HepG2 (cell line): ENCODE results near the gene VPS9D1.

Source experiments
- FOXK1 ChIP-seq: sonication (generic); formaldehyde crosslinking; IDR thresholded peaks from 2 replicates; pipeline ENCODE4 v1.4.0; 2020; ENCODE audit warnings: low read depth, missing genetic modification reagents, borderline replicate concordance
- MYNN ChIP-seq: sonication (generic); formaldehyde crosslinking; IDR thresholded peaks from 2 replicates; pipeline ENCODE4 v1.4.0; 2020; ENCODE audit warnings: mild to moderate bottlenecking, low read depth, missing genetic modification reagents
- POLR2A ChIP-seq, 2 experiments: IDR thresholded peaks; 2 replicates each; pipeline ENCODE4 v1.6.1; 2011; ENCODE audit warnings: low read depth in 2 of 2, low read length in 2 of 2, mild to moderate bottlenecking in 1 of 2, moderate library complexity in 1 of 2; ENCODE audit not compliant: insufficient read depth in 1 of 2
- TAF1 ChIP-seq: sonication (generic); formaldehyde crosslinking; IDR thresholded peaks from 2 replicates; pipeline ENCODE4 v1.4.0; 2020; ENCODE audit warnings: missing genetic modification reagents
- ZNF441 ChIP-seq: sonication (generic); formaldehyde crosslinking; IDR thresholded peaks from 2 replicates; pipeline ENCODE4 v1.7.0; 2021; ENCODE audit warnings: missing genetic modification reagents, borderline replicate concordance
- TF ChIP-seq, protein P1 (sequence below): sonication (generic); formaldehyde crosslinking; conservative IDR thresholded peaks from 2 replicates; pipeline ENCODE4 v1.4.0; 2020; ENCODE audit warnings: missing genetic modification reagents
- TF ChIP-seq, protein P2 (sequence below): sonication (generic); formaldehyde crosslinking; IDR thresholded peaks from 2 replicates; pipeline ENCODE4 v1.8.0; 2023; ENCODE audit warnings: mild to moderate bottlenecking, missing genetic modification reagents

DNA sequence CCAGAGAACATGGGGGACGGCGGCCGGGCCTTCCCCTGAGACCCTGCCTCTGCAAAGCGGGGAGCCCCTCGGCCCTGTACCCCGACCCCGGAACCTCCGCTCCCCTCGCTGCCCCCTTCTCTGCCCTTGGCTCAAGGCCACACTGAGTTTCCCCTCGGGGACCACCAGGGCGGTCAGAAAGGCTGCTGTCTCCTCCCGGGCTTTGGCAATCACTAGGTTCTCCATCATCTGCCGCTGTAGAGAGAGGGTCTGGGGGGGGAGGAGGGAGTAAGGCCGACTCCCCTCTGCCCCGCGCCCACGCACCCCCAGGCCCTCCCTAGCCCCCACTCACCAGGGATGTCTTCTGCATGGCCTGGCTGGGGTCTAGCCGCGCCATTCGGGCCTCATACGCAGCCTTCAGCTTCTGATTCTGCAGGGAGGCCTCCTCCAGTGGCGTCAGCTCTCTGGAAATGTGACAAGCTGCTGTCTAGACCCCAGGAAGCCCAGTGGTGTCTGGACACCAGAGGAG lies 8.4 kb downstream of the VPS9D1 start:
- TF ChIP-seq ZNF441 (CRISPR knock-in tag) (no peak), POLR2A (IDR thresholded peaks at IDR 0.05; ENCODE audit: insufficient read depth in 1 of 2, low read depth in 2 of 2, low read length in 2 of 2) (no peak), MYNN (CRISPR knock-in tag) (no peak), FOXK1 (CRISPR knock-in tag) (no peak), TAF1 (CRISPR knock-in tag) (no peak)
- TF ChIP-seq, protein P1, sequence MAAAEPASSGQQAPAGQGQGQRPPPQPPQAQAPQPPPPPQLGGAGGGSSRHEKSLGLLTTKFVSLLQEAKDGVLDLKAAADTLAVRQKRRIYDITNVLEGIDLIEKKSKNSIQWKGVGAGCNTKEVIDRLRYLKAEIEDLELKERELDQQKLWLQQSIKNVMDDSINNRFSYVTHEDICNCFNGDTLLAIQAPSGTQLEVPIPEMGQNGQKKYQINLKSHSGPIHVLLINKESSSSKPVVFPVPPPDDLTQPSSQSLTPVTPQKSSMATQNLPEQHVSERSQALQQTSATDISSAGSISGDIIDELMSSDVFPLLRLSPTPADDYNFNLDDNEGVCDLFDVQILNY (CRISPR knock-in tag) = no peak
- TF ChIP-seq, protein P2, sequence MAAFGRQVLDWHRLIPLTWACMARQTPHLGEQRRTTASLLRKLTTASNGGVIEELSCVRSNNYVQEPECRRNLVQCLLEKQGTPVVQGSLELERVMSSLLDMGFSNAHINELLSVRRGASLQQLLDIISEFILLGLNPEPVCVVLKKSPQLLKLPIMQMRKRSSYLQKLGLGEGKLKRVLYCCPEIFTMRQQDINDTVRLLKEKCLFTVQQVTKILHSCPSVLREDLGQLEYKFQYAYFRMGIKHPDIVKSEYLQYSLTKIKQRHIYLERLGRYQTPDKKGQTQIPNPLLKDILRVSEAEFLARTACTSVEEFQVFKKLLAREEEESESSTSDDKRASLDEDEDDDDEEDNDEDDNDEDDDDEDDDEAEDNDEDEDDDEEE (CRISPR knock-in tag) = no peak
